Measurements from ENCODE around the gene SKIC8. TPM values are rescaled to one million over a fixed set of nuclear protein-coding genes. Genes with fewer than 3 reads are reported as not detected.

Gene SKIC8
- total and polyA plus RNA-seq, 2 donors from 2014 or later: 48.5 to 87.4 TPM

DNA sequence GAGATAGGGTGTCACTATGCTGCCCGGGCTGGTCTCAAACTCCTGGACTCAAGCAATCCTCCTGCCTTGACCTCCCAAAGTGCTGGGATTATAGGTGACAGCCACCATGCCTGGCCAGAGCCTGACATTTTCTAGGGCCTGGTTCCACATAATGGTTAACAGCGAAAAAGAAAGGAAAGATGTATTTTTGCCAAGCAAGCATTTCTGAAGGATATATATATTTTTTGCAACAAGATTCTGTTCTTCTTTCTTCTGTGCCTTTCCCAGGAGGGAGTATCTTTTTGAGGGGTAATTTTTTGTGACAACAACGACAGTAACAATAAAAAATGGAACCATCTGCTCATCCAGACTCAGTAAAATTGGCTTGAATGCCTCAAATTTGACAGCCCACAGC is 43.4 kb downstream of the SKIC8 start:
- Histone ChIP-seq H3K27me3 (ENCODE audit: control insufficient read depth, insufficient read depth, low read length) (no peaks in the 10 kb centered on the region), H3K4me1 (ENCODE audit: control insufficient read depth in 2 of 3, insufficient read depth in 2 of 3, low read depth in 1 of 3, low read length in 3 of 3) (no peaks in the 10 kb centered on the region), H3K9ac (ENCODE audit: low read length in 3 of 3) (no peak overlapping the region), H3K4me3 (ENCODE audit: low read length in 3 of 3) (no peak overlapping the region), H3K9me3 (ENCODE audit: control insufficient read depth in 2 of 3, insufficient read depth in 1 of 3, low read length in 3 of 3) (no peaks in the 10 kb centered on the region), H3K27ac (ENCODE audit: low read depth in 2 of 2, low read length in 2 of 2) (no peak overlapping the region), H3K36me3 (ENCODE audit: control insufficient read depth in 2 of 3, insufficient read depth in 3 of 3, low read length in 3 of 3) (no peaks in the 10 kb centered on the region)
- no peak for DNase-seq
- FAIRE-seq: no peak
- TF ChIP-seq, protein P1, sequence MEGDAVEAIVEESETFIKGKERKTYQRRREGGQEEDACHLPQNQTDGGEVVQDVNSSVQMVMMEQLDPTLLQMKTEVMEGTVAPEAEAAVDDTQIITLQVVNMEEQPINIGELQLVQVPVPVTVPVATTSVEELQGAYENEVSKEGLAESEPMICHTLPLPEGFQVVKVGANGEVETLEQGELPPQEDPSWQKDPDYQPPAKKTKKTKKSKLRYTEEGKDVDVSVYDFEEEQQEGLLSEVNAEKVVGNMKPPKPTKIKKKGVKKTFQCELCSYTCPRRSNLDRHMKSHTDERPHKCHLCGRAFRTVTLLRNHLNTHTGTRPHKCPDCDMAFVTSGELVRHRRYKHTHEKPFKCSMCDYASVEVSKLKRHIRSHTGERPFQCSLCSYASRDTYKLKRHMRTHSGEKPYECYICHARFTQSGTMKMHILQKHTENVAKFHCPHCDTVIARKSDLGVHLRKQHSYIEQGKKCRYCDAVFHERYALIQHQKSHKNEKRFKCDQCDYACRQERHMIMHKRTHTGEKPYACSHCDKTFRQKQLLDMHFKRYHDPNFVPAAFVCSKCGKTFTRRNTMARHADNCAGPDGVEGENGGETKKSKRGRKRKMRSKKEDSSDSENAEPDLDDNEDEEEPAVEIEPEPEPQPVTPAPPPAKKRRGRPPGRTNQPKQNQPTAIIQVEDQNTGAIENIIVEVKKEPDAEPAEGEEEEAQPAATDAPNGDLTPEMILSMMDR (IDR thresholded peaks at IDR 0.05; ENCODE audit: borderline replicate concordance, extremely low read depth, insufficient read depth): no peak
- intact Hi-C loops (cut with DNase I): no loop called here

DNA sequence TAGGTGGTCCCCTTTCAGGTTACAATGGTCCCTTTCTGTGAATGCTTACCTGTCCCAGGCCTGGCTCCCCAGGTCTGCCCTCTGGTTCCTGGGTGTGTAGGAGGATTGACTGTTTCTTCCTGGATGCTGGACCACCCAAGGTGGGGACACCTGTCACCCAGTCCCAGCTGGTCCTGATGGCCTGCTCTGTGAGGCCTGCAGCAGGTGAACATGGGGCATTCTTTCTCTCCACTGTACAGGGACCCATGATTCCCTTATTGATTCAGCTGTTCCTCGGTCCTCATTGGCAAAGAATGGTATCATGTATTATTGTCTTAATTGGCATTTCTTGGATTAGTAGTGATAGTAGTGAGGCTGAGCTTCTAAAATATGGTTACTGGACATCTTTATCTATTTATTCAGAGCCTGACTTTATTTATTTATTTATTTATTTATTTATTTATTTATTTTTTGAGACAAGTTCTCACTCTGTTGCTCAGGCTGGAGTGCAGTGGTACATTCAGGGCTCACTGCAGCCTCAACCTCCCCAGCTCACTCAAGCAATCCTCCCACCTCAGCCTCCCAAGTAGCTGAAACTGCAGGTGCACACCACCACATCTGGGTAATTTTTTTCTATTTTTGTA is 43.9 kb downstream of the SKIC8 start:
- H3K4me1 ChIP-seq (ENCODE audit: control insufficient read depth in 2 of 3, insufficient read depth in 2 of 3, low read depth in 1 of 3, low read length in 3 of 3): no peaks in the 10 kb centered on the region
- no peaks in the 10 kb centered on the region for H3K36me3 ChIP-seq (ENCODE audit: control insufficient read depth in 2 of 3, insufficient read depth in 3 of 3, low read length in 3 of 3)
- no peak overlapping the region for H3K4me3 ChIP-seq (ENCODE audit: low read length in 3 of 3)
- no peaks in the 10 kb centered on the region for H3K9me3 ChIP-seq (ENCODE audit: control insufficient read depth in 2 of 3, insufficient read depth in 1 of 3, low read length in 3 of 3)
- no peak for DNase-seq
- no peak overlapping the region for H3K9ac ChIP-seq (ENCODE audit: low read length in 3 of 3)
- TF ChIP-seq, protein P1 (IDR thresholded peaks at IDR 0.05; ENCODE audit: borderline replicate concordance, extremely low read depth, insufficient read depth): no peak
- intact Hi-C loops (cut with DNase I): no loop called here
- H3K27ac ChIP-seq (ENCODE audit: low read depth in 2 of 2, low read length in 2 of 2): no peak overlapping the region
- no peak for FAIRE-seq
- H3K27me3 ChIP-seq (ENCODE audit: control insufficient read depth, insufficient read depth, low read length): no peaks in the 10 kb centered on the region

DNA sequence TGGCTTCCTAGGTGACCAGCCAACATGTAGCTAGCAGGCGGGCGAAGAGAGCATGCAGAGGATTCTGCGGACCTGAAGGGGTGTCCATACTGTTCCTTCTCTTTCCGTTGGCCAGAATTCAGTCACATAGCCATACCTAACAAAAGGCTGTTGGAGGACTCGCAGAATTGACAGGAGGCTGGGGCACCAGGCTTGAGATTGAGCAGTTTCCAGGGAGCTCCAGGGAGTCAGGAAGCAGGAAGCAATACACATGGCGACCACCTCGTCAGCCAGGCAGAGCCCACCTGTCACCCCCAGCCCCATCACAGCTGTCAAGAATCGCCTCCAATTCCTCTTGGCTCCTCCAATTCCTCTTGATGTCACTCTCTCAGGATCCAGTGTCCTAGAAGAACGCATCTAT is 48.3 kb downstream of the SKIC8 start:
- no peak for DNase-seq
- H3K9ac ChIP-seq (ENCODE audit: low read length in 3 of 3): no peak overlapping the region
- no peaks in the 10 kb centered on the region for H3K4me1 ChIP-seq (ENCODE audit: control insufficient read depth in 2 of 3, insufficient read depth in 2 of 3, low read depth in 1 of 3, low read length in 3 of 3)
- H3K4me3 ChIP-seq (ENCODE audit: low read length in 3 of 3): no peak overlapping the region
- TF ChIP-seq, protein P1 (IDR thresholded peaks at IDR 0.05; ENCODE audit: borderline replicate concordance, extremely low read depth, insufficient read depth): no peak
- no peak overlapping the region for H3K27ac ChIP-seq (ENCODE audit: low read depth in 2 of 2, low read length in 2 of 2)
- intact Hi-C loops (cut with DNase I): no loop called here
- no peaks in the 10 kb centered on the region for H3K9me3 ChIP-seq (ENCODE audit: control insufficient read depth in 2 of 3, insufficient read depth in 1 of 3, low read length in 3 of 3)
- H3K36me3 ChIP-seq (ENCODE audit: control insufficient read depth in 2 of 3, insufficient read depth in 3 of 3, low read length in 3 of 3): no peaks in the 10 kb centered on the region
- H3K27me3 ChIP-seq (ENCODE audit: control insufficient read depth, insufficient read depth, low read length): no peaks in the 10 kb centered on the region
- FAIRE-seq: no peak

DNA sequence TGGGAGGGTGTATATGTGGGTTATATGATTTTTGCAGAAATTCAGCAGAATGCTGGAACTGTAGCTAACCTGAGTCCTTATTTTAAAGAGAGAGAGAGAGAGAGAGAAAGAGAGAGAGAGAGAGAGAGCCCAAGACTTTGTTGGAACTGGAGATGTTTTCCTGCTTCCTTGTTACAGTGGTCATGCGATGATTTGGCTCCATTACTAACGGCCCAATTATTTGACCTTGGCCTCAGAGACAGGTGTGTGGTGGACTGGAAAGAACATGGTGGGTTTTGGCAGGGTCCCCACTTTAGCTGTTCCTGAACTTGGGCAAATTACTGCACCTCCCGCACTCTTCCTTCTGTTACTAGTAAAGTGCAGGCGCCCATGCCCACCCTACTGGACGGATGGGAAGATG is 50.3 kb downstream of the SKIC8 start:
- DNase-seq (no peak), FAIRE-seq (no peak)
- Histone ChIP-seq H3K4me3 (ENCODE audit: low read length in 3 of 3) (no peak overlapping the region), H3K9me3 (ENCODE audit: control insufficient read depth in 2 of 3, insufficient read depth in 1 of 3, low read length in 3 of 3) (no peaks in the 10 kb centered on the region), H3K4me1 (ENCODE audit: control insufficient read depth in 2 of 3, insufficient read depth in 2 of 3, low read depth in 1 of 3, low read length in 3 of 3) (peaks cover 0 to 3% (median 2%) of the 10 kb centered on the region in 3 donors), H3K27ac (ENCODE audit: low read depth in 2 of 2, low read length in 2 of 2) (peak overlapping the region in 1 of 2 donors; percentile 28), H3K36me3 (ENCODE audit: control insufficient read depth in 2 of 3, insufficient read depth in 3 of 3, low read length in 3 of 3) (no peaks in the 10 kb centered on the region), H3K27me3 (ENCODE audit: control insufficient read depth, insufficient read depth, low read length) (no peaks in the 10 kb centered on the region), H3K9ac (ENCODE audit: low read length in 3 of 3) (no peak overlapping the region)
- intact Hi-C loops (cut with DNase I): loop anchor here (10.0 kb wide), 1 partner anchor 74 kb away; no protein-coding TSS in a partner anchor
- TF ChIP-seq, protein P1 (IDR thresholded peaks at IDR 0.05; ENCODE audit: borderline replicate concordance, extremely low read depth, insufficient read depth): no peak
